CD4-positive, alpha-beta T cell treated with Interleukin-4 for 4 hours (primary cell): ENCODE measurements around the gene FNIP1.
"Not testable (repeated sequence)": the region's sequence is repeated elsewhere in the genome, so short reads cannot be mapped to it uniquely, and the experiment has no call there.

Experiments used
- DNase-seq: peaks from one replicate; pipeline ENCODE4 v3.0.0-alpha.2; 2020

Gene FNIP1

GRCh38 chr5:131749138-131749537 is 47.7 kb downstream of the FNIP1 start:
- no peak for DNase-seq

- peak; percentile 22 for DNase-seq
Observed at GRCh38 chr5:131747180-131748105, 49.4 kb downstream of the FNIP1 start.

- DNase-seq, result no peak
Observed at GRCh38 chr5:131746423-131746822, 50.4 kb downstream of the FNIP1 start.

GRCh38 chr5:131745703-131746102 is 51.1 kb downstream of the FNIP1 start:
- DNase-seq, result no peak

GRCh38 chr5:131745155-131745554 is 51.7 kb downstream of the FNIP1 start:
- no peak for DNase-seq

GRCh38 chr5:131740477-131740876 is 56.3 kb downstream of the FNIP1 start:
- DNase-seq, result no peak

- no peak for DNase-seq
Observed at GRCh38 chr5:131735393-131735792, 61.4 kb downstream of the FNIP1 start.

GRCh38 chr5:131734939-131735338 is 61.9 kb downstream of the FNIP1 start:
- DNase-seq, result not testable (repeated sequence)

GRCh38 chr5:131729292-131729691 is 67.5 kb downstream of the FNIP1 start:
- DNase-seq, result not testable (repeated sequence)

GRCh38 chr5:131724089-131724488 is 72.7 kb downstream of the FNIP1 start:
- DNase-seq, result not testable (repeated sequence)

- DNase-seq, result no peak
Observed at GRCh38 chr5:131720714-131721113, 76.1 kb downstream of the FNIP1 start.

GRCh38 chr5:131719564-131719963 is 77.3 kb downstream of the FNIP1 start:
- DNase-seq, result no peak

- DNase-seq, result no peak
Observed at GRCh38 chr5:131718487-131719014, 78.3 kb downstream of the FNIP1 start.

GRCh38 chr5:131717164-131717563 is 79.7 kb downstream of the FNIP1 start:
- DNase-seq, result not testable (repeated sequence)

- no peak for DNase-seq
Observed at GRCh38 chr5:131716650-131717049, 80.2 kb downstream of the FNIP1 start.

- DNase-seq, result no peak
Observed at GRCh38 chr5:131710391-131710790, 86.4 kb downstream of the FNIP1 start.

- no peak for DNase-seq
Observed at GRCh38 chr5:131709043-131709442, 87.8 kb downstream of the FNIP1 start.

GRCh38 chr5:131706281-131706680 is 90.5 kb downstream of the FNIP1 start:
- no peak for DNase-seq

GRCh38 chr5:131694926-131695325 is 101.9 kb downstream of the FNIP1 start:
- DNase-seq, result no peak

- DNase-seq, result no peak
Observed at GRCh38 chr5:131693894-131694293, 102.9 kb downstream of the FNIP1 start.

GRCh38 chr5:131685516-131686171 is 111.2 kb downstream of the FNIP1 start:
- no peak for DNase-seq

GRCh38 chr5:131684595-131684994 is 112.2 kb downstream of the FNIP1 start:
- DNase-seq, result no peak

- DNase-seq, result no peak
Observed at GRCh38 chr5:131684051-131684450, 112.8 kb downstream of the FNIP1 start.

- DNase-seq, result no peak
Observed at GRCh38 chr5:131682826-131683225, 114.0 kb downstream of the FNIP1 start.
